Measurements from ENCODE around the gene OR2H1.

OR2H1 gene

DNA sequence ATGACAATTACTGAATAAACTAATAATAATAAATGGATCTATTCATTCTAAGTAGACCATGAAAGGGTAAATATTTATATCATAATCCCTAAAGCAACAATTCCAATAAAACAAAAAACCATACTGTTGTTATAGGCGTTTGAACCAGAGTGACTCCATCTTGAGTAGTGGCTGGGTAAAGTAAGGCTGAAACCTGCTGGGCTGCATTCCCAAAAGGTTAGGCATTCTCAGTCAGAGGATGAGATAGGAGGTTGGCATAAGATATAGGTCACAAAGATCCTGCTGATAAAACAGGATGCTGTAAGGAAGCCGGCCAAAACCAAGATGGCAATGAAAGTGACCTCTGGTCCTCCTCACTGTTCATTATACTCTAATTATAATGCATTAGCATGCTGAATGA is 8.3 kb downstream of the OR2H1 start:
- no peak overlapping the region for H3K4me3 ChIP-seq (ENCODE audit: low read length)
- DNase-seq (ENCODE audit: low read depth): no peak
- TF ChIP-seq, protein P1, sequence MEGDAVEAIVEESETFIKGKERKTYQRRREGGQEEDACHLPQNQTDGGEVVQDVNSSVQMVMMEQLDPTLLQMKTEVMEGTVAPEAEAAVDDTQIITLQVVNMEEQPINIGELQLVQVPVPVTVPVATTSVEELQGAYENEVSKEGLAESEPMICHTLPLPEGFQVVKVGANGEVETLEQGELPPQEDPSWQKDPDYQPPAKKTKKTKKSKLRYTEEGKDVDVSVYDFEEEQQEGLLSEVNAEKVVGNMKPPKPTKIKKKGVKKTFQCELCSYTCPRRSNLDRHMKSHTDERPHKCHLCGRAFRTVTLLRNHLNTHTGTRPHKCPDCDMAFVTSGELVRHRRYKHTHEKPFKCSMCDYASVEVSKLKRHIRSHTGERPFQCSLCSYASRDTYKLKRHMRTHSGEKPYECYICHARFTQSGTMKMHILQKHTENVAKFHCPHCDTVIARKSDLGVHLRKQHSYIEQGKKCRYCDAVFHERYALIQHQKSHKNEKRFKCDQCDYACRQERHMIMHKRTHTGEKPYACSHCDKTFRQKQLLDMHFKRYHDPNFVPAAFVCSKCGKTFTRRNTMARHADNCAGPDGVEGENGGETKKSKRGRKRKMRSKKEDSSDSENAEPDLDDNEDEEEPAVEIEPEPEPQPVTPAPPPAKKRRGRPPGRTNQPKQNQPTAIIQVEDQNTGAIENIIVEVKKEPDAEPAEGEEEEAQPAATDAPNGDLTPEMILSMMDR (conservative IDR thresholded peaks at IDR 0.05; ENCODE audit: low read depth, low read length): no peak

DNA sequence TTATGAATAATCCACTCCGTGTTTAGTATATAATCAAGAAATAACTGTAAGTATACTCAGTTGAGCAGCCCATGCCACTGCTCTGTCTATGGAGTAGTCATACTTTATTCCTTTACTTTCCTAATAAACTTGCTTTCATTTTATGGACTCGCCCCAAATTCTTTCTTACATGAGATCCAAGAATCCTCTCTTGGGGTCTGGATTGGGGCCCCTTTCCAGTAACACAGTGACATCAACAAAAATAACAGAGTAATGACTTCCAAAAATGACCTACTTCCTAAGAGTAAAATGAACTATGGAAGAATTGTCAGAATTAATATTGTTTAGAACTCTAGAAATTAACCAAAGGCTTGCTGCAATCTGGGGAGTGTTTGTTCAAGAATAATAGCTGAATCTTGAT is 8.8 kb downstream of the OR2H1 start:
- DNase-seq (ENCODE audit: low read depth): no peak
- TF ChIP-seq, protein P1 (conservative IDR thresholded peaks at IDR 0.05; ENCODE audit: low read depth, low read length): no peak
- no peak overlapping the region for H3K4me3 ChIP-seq (ENCODE audit: low read length)

DNA sequence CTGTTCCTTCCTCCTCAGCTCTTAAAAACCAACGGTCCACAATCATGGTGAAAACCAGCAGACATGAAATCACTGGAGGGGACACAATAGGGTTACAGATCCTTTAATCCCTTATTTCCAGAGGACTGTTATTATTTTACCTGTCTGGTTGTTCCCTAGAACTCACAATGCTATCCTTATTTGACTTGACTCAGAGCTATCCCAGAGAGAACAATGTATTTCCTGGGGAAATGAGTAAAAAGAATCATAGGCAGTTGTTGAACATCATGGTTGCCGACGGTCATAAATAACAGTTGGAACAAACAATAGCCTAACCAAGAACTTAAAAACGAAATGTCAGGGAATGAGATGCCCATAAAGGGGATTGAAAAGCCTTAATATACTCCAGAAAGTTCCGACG is 9.3 kb downstream of the OR2H1 start:
- TF ChIP-seq, protein P1 (conservative IDR thresholded peaks at IDR 0.05; ENCODE audit: low read depth, low read length): no peak
- no peak for DNase-seq (ENCODE audit: low read depth)

DNA sequence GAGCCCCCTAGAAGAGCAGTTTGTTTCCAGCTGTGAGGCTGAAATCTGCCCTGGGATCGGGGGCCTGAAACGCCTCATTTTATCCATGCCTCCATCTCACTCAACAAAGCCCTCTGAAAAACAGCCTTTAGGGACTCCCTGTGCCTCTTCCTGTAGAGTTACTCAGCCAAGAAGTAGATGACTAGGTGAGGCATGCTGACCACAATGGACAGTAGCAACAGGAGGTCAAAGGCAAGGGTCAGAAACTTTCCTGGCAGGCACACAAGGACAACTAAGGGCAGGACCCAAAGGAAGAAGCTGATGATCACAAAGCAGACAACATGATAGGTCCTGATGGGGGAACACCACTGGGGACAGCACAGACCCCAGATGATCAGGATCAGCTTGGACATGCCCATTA is 18.0 kb downstream of the OR2H1 start:
- no peak overlapping the region for H3K4me3 ChIP-seq (ENCODE audit: low read length)
- no peak for DNase-seq (ENCODE audit: low read depth)
- TF ChIP-seq, protein P1 (conservative IDR thresholded peaks at IDR 0.05; ENCODE audit: low read depth, low read length): no peak

More for the DNA sequence above, 9.3 kb downstream of the OR2H1 start:
- no peak overlapping the region for H3K4me3 ChIP-seq (ENCODE audit: low read length)

DNA sequence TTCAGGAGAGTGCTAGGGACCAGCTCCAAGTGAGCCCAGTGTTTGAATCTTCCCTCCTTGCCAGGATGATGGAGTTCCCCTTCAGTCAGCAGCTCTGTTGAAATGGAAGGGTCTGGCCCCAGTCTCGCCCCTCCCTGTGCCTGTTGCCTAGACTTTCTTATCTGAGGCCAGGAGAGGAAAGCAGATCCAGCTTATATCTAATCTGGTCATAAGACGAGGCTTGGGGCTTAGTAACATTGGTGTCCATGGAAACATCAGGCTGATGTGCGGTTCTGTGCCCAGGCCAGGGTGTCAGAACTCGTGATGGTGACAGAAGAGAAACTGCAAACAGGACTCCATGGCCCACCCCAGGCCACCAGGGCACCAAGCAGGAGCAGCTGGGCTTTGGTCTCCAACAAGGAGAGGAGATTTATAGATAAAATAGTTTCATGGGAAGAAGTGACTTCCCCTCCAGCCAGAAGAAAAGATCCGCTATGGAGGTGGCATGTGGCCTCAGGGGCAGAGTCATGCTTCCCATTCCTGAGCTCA is 21.0 kb downstream of the OR2H1 start:
- no peak for DNase-seq (ENCODE audit: low read depth)
- TF ChIP-seq, protein P1 (conservative IDR thresholded peaks at IDR 0.05; ENCODE audit: low read depth, low read length): no peak
- no peak overlapping the region for H3K4me3 ChIP-seq (ENCODE audit: low read length)

DNA sequence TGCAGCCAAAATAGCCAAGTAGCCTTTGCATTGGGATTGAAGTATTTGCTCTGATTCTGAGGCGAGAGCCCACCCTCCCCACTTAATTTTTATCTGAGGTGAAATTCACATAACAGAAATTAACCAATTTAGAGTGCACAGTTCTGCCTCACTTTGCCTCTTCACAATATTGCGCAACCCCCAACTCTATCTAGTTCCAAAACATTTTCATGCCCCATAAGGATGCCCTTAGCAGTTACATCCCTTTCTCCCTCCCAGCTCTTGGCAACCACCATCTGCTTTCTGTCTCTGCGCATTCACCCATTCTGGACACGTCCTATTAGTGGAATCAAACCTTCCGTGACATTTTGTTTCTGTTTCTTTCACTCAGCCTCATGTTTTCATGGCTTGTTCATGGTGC is 21.8 kb downstream of the OR2H1 start:
- TF ChIP-seq, protein P1 (conservative IDR thresholded peaks at IDR 0.05; ENCODE audit: low read depth, low read length): no peak
- no peak for DNase-seq (ENCODE audit: low read depth)
- no peak overlapping the region for H3K4me3 ChIP-seq (ENCODE audit: low read length)

DNA sequence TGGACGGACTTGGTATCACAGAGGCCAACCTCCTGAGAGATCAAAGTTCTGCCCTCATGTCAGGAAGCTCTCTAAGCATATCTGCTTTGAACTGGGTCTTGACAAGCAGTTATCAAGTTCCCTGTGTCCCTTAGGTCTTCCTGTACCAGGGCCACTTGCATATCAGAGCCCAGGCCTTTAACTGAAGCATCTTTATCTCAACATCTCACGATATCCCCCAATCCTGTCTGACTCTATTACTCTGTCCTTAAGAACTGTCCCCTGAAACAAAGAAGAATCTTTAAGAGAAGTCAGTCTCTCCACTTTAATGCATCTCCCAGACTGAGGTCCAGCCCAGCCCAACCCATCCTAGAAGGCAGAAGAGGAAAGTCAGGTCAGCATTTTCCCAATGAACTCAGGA is 22.6 kb downstream of the OR2H1 start:
- no peak overlapping the region for H3K4me3 ChIP-seq (ENCODE audit: low read length)
- TF ChIP-seq, protein P1 (conservative IDR thresholded peaks at IDR 0.05; ENCODE audit: low read depth, low read length): no peak
- DNase-seq (ENCODE audit: low read depth): no peak

All from retinal pigment epithelial cell (primary cell).